WERI-Rb-1 (cell line): ENCODE results near the gene MISP.

ENCODE experiments used
- DNase-seq: peaks from one replicate; pipeline ENCODE4 v3.0.0-alpha.2; 2020
- H3K27ac ChIP-seq: fragments of 250-450 bp; sonication (Bioruptor Pico); 2 replicates; pipeline ENCODE4 v1.5.1; 2020; ENCODE audit warnings: mild to moderate bottlenecking, moderate library complexity
- H3K27me3 ChIP-seq: fragments of 250-450 bp; sonication (Bioruptor Pico); 2 replicates; pipeline ENCODE4 v1.5.1; 2021; ENCODE audit warnings: mild to moderate bottlenecking, low read depth, moderate library complexity; ENCODE audit not compliant: insufficient read depth, severe bottlenecking
- H3K36me3 ChIP-seq: fragments of 250-450 bp; sonication (Bioruptor Pico); 2 replicates; pipeline ENCODE4 v1.5.1; 2020; ENCODE audit warnings: mild to moderate bottlenecking, moderate library complexity
- H3K4me3 ChIP-seq: 2 replicates; pipeline ENCODE4 v1.5.1; 2011; ENCODE audit warnings: low read depth, mild to moderate bottlenecking, control low read depth, low read length
- H3K9me3 ChIP-seq: fragments of 250-450 bp; sonication (Bioruptor Pico); 2 replicates; pipeline ENCODE4 v1.5.1; 2021; ENCODE audit warnings: mild to moderate bottlenecking, moderate library complexity; ENCODE audit not compliant: severe bottlenecking
- TF ChIP-seq, protein P1 (sequence below): IDR thresholded peaks from 2 replicates; pipeline ENCODE4 v1.5.1; 2011; ENCODE audit warnings: low read depth, mild to moderate bottlenecking, control low read depth, inconsistent platforms, low read length

The MISP gene

DNA sequence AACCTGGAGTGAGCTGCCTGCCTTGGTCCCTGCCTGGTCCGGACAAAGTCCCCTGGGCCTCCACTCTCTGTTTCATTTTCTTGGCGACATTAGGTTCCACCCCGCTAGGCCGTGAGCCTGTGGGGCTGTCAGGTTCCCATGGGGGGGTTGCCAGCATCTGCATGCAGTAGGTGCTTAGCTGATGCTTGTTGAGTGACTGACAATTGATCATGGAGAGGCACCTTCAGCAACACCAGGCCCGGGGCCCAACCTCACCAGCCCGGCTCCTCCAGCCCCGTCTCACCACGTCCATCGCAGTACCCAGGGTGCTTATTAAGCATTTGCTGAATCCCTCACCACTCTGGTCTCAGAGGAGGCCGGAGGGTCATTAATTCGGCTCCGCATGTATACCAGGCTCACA is 13.4 kb downstream of the MISP start:
- DNase-seq = no peak
- H3K4me3 ChIP-seq = no peak overlapping the region

DNA sequence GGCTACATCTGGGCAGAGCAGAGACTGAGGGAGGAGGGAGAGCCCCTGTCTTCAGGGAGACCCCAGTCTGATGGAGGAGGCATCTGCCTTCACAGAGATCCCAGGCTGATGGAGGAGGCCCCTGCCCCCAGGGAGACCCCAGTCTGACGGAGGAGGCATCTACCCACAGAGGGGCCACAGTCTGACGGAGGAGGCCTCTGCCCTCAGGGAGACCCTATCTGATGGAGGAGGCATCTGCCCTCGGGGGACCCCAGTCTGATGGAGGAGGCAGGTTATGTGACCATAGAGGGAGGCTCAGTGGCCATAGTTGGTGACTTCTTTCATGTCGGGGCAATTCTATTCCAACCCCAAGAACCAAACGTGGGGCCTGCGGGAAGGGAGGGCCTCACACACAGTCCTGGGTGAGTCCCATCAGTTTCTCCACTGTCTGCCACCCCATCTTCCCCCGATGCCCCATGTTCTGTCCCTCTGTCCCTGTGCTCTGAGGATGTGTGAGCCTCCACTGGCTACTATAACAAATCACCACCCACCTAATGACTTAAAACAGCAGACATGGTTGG is 14.3 kb downstream of the MISP start:
- H3K27me3 ChIP-seq = no peaks in the 10 kb centered on the region
- DNase-seq = no peak
- H3K9me3 ChIP-seq = peaks cover 4% of the 10 kb centered on the region
- TF ChIP-seq, protein P1, sequence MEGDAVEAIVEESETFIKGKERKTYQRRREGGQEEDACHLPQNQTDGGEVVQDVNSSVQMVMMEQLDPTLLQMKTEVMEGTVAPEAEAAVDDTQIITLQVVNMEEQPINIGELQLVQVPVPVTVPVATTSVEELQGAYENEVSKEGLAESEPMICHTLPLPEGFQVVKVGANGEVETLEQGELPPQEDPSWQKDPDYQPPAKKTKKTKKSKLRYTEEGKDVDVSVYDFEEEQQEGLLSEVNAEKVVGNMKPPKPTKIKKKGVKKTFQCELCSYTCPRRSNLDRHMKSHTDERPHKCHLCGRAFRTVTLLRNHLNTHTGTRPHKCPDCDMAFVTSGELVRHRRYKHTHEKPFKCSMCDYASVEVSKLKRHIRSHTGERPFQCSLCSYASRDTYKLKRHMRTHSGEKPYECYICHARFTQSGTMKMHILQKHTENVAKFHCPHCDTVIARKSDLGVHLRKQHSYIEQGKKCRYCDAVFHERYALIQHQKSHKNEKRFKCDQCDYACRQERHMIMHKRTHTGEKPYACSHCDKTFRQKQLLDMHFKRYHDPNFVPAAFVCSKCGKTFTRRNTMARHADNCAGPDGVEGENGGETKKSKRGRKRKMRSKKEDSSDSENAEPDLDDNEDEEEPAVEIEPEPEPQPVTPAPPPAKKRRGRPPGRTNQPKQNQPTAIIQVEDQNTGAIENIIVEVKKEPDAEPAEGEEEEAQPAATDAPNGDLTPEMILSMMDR = no peak
- H3K36me3 ChIP-seq = no peaks in the 10 kb centered on the region
- H3K4me3 ChIP-seq = no peak overlapping the region
- H3K27ac ChIP-seq = no peak overlapping the region

More for the DNA sequence above, 13.4 kb downstream of the MISP start:
- Histone ChIP-seq H3K27ac (no peak overlapping the region), H3K27me3 (no peaks in the 10 kb centered on the region), H3K9me3 (peaks cover 4% of the 10 kb centered on the region), H3K36me3 (no peaks in the 10 kb centered on the region)
- TF ChIP-seq, protein P1 = no peak

DNA sequence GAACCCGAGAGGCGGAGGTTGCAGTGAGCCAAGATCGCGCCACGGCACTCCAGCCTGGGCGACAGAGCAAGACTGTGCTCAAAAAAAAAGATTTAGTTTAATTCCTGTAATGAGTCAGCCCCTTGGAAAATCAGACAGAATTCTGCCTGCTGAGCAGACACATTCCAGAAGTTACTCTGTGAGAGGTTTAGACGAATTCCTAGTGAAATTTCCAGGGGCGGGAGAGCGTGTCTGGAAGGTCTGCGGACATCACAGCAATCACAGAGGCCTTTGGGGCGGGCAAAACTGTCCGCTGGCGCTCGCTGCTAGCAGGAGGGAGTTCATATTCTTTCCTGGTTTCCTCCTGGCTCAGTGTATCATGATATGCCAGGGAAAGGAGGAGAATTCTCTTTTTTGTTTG is 17.5 kb downstream of the MISP start:
- DNase-seq = no peak
- no peaks in the 10 kb centered on the region for H3K27me3 ChIP-seq
- H3K4me3 ChIP-seq = no peak overlapping the region
- H3K9me3 ChIP-seq = no peaks in the 10 kb centered on the region
- no peak overlapping the region for H3K27ac ChIP-seq
- TF ChIP-seq, protein P1 = no peak
- H3K36me3 ChIP-seq = no peaks in the 10 kb centered on the region

DNA sequence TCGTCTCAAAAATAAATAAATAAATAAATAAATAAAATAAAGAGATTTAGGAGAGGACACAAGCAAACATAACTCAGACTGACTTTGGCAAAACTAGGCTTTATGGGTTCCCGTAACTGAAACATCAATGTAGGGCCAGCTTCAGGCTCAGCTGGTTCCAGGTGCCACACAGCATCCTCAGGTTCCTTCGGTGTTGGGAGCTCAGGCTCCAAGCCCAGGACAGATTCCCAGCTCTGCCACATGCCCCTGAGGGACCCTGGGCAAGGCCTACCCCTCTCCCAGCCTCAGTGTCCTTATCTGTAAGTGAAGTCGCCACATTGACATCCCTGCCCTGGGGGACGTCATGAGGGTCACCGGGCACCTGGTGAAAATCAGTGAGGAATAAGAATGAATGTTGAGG is 18.7 kb downstream of the MISP start:
- Histone ChIP-seq H3K36me3 (no peaks in the 10 kb centered on the region), H3K9me3 (no peaks in the 10 kb centered on the region), H3K4me3 (no peak overlapping the region), H3K27me3 (no peaks in the 10 kb centered on the region), H3K27ac (no peak overlapping the region)
- TF ChIP-seq, protein P1 = no peak
- no peak for DNase-seq

DNA sequence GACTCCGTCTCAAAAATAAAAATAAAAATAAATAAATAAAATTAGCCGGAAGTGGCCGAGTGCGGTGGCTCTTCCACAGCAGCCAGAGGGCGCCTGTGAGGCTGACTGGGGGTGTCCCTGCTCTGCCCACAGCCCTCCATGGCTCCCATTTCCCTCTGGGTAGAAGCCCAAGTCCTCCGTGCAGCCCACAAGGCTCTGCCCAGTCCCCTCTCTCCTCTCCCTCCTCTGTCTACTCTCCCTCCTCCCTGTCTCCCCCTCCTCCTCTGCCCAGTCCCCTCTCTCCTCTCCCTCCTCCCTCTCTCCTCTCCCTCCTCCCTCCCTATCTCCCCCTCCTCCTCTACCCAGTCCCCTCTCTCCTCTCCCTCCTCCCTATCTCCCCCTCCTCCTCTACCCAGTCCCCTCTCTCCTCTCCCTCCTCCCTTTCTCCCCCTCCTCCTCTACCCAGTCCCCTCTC is 20.4 kb downstream of the MISP start:
- Histone ChIP-seq H3K4me3 (no peak overlapping the region), H3K27ac (no peak overlapping the region), H3K27me3 (no peaks in the 10 kb centered on the region), H3K9me3 (no peaks in the 10 kb centered on the region), H3K36me3 (no peaks in the 10 kb centered on the region)
- TF ChIP-seq, protein P1 = peak; percentile 82
- peak; percentile 74 for DNase-seq

DNA sequence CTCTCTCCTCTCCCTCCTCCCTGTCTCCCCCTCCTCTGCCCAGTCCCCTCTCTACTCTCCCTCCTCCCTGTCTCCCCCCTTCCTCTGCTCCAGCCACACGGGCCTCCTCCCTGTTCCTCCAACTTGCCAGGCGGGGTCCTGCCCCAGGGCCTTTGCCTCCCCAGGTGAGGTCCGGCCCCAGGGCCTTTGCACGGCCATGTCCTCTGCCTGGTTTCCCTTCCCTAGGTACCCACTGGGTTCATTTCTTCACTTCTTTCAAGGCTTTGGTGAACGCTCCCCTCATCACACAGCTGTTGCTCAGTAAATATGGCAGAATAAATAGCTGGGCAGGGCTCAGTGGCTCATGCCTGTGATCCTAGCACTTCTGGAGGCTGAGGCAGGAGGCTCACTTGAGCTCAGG is 21.2 kb downstream of the MISP start:
- no peak for DNase-seq
- H3K4me3 ChIP-seq = no peak overlapping the region
- no peaks in the 10 kb centered on the region for H3K36me3 ChIP-seq
- no peaks in the 10 kb centered on the region for H3K27me3 ChIP-seq
- no peak overlapping the region for H3K27ac ChIP-seq
- no peaks in the 10 kb centered on the region for H3K9me3 ChIP-seq
- TF ChIP-seq, protein P1 = no peak
